NCI-H128 (cell line): ENCODE data around the gene SLC37A2.
"Not testable (repeated sequence)": the region's sequence is repeated elsewhere in the genome, so short reads cannot be mapped to it uniquely, and the experiment has no call there.

Experiments used
- DNase-seq: peaks from one replicate; lab custom pipeline; 2025; ENCODE audit not compliant: unreplicated experiment; lab: John Stamatoyannopoulos, UW

The SLC37A2 gene

DNA sequence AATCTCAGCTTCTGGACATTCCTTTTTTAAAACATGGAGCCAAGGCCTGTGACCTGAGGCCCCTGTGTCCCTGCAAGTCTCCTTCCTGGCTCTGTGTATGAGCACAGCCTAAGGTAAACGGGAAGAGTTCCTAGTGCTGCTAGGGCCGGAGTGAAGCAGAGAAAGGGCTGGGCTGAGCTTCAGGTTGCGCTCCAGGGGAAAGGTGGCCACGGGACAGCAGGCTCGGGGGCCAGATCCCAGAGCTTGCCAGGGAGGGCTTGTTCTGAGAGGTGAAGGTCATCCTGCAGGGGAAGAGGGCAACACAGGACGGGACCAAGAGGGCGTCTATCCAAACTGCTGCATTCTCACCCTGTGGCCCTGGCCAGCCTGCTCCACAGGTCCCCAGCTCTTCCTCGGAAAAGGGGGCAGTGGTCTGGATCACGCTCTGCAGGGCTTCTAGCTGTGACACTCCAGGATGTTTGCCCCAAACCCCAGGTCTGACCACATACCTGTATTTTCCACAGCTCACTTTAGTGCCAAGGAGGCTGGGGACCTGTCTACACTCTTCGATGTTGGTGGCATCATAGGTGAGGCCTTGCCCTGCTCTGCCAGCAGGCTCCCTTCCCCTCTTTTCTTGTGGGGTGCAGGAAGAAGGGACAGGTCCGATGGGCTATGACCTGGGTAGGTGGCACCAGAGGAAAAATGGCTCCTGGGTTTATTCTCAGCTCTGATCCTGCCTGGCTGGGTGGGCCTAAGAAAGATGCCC is 20.4 kb downstream of the SLC37A2 start:
- no peak for DNase-seq

GRCh38 chr11:125084057-125084416 is 20.9 kb downstream of the SLC37A2 start:
- no peak for DNase-seq

- no peak for DNase-seq
Observed at GRCh38 chr11:125084761-125085231, 21.7 kb downstream of the SLC37A2 start.

GRCh38 chr11:125085301-125086081 is 22.4 kb downstream of the SLC37A2 start:
- no peak for DNase-seq

- DNase-seq = no peak
Observed at GRCh38 chr11:125086633-125087296, 23.7 kb downstream of the SLC37A2 start.

- no peak for DNase-seq
Observed at GRCh38 chr11:125088123-125088522, 25.0 kb downstream of the SLC37A2 start.

DNA sequence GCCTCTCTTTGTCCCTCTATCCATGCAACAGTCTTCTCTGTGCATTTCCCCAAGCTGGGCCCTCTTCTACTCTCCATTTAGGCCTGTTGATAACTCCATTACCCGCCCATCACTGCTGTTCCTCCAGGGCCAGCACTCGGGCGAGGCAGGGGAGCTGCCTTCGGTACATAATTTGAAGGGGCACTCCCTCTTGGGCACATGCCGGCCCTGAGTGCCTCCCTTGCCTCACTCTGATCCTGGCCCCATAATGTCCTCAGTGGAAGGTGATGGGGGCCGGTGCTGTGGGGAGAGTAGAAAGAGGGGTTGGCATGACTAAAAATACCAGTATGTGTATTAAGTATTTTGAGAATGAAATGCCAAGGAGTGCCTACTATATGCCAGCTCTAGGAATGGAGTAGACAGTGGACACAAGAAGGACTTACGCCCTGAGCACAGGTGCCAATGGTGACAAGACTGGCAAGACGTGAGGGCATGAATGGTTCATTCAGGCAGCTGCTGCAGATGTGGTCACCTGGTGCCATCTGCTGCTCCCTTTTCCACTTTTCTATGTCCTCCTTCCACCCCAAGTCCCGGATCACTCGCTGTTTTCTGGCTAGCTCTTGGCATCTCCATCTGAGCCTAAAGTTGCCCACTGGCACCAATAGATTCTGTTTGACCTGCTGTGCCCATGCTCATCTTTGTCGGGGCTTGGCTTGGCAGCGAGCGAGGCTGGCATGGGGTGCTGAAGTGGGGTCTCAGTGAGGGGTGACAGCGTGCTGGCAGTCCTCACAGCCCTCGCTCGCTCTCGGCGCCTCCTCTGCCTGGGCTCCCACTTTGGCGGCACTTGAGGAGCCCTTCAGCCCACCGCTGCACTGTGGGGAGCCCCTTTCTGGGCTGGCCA is 25.7 kb downstream of the SLC37A2 start:
- no peak for DNase-seq

DNA sequence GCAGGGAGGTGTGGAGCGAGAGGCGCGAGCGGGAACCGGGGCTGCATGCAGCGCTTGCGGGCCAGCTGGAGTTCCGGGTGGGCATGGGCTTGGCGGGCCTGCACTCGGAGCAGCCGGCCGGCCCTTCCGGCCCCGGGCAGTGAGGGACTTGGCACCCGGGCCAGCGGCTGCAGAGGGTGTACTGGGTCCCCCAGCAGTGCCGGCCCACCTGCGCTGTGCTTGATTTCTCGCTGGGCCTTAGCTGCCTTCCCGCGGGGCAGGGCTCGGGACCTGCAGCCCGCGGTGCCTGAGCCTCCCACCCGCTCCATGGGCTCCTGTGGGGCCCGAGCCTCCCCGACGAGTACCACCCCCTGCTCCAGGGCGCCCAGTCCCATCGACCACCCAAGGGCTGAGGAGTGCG is 26.4 kb downstream of the SLC37A2 start:
- DNase-seq = not testable (repeated sequence)

DNA sequence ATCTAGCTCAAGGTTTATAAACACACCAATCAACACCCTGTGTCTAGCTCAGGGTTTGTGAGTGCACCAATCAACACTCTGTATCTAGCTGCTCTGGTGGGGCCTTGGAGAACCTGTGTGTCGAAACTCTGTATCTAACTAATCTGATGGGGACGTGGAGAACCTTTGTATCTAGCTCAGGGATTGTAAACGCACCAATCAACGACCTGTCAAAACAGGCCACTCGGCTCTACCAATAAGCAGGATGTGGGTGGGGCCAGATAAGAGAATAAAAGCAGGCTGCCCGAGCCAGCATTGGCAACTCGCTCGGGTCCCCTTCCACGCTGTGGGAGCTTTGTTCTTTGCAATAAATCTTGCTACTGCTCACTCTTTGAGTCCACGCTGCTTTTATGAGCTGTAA is 27.0 kb downstream of the SLC37A2 start:
- DNase-seq = not testable (repeated sequence)

GRCh38 chr11:125090816-125091215 is 27.7 kb downstream of the SLC37A2 start:
- DNase-seq = no peak

GRCh38 chr11:125091247-125091876 is 28.3 kb downstream of the SLC37A2 start:
- no peak for DNase-seq

DNA sequence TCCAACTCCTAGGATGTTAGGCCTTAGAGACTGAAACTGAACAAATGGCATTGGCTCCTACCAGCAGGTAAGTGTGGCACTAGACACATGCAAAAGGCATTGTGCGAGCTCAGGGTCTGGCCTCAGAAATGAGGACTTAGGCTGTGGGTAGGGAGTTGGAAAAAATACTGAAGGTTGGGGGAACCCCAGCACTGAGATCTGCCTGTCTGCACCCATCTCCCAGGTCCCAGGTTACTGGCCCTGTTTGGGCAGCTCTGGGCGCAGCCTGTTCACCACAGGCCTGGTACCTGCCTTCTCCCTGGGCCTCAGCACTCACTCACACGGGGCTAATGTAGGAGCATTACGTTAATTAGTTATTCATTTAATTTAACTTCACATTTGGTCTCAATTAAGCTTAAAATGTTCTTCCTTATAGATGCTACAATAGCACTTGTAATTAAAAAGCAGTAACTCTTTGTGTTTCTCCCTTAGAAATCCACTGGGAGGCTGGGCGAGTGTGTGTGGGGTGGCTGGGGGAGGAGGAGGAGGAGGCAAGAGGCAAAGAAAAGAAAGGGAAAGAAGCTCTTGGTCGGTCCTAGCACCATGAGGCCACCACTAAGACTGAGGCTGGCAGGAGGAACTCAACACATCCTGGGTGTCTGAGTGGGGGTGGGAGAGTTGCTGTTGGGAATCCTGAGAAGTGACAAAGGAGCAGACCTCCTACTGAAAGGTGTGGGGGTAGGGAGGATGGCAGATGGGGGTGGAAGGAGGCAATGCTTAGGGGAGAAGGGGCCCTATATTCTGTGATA is 29.0 kb downstream of the SLC37A2 start:
- DNase-seq = no peak

- no peak for DNase-seq
Observed at GRCh38 chr11:125092669-125093068, 29.6 kb downstream of the SLC37A2 start.

DNA sequence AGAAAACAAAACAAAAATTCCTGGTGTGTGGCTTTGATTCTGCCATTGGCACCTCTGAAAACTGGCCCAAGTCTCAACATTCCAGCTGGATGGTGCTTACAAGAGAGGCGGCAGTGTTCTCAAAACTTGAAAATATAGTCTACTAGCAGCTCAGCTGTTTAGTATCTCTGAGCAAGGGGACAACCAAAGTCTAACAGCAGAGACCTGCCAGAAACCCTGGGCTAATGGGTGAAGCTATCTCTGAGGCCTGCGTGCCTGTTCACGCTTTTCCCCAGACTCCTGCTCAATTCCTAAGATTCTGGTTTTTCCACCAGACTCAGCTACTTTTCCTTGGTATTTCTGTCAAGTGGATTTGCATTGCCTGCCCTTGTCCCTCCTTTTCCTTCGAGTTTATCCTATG is 30.4 kb downstream of the SLC37A2 start:
- no peak for DNase-seq

- DNase-seq = no peak
Observed at GRCh38 chr11:125094731-125095130, 31.6 kb downstream of the SLC37A2 start.

- no peak for DNase-seq
Observed at GRCh38 chr11:125100136-125100535, 37.0 kb downstream of the SLC37A2 start.

- no peak for DNase-seq
Observed at GRCh38 chr11:125101596-125101995, 38.5 kb downstream of the SLC37A2 start.

DNA sequence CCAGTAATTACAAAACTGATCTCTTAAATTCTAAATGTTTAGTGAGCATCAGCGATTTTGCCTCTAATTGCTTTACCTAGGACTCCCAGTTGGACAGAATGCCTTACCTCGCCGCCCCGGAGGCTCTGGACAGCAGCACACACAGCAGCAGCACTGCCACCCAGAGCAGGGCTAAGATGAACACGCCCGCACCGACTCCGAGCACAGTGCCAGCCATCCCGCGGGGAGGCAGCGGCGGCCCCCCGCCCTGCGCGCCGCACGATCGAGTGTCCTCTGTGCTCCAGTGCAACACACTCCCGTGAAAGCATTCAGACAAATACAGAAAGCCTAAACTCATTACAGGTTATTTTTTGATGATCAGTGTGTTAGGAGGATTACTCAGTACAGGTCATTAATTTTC is 38.9 kb downstream of the SLC37A2 start:
- no peak for DNase-seq

DNA sequence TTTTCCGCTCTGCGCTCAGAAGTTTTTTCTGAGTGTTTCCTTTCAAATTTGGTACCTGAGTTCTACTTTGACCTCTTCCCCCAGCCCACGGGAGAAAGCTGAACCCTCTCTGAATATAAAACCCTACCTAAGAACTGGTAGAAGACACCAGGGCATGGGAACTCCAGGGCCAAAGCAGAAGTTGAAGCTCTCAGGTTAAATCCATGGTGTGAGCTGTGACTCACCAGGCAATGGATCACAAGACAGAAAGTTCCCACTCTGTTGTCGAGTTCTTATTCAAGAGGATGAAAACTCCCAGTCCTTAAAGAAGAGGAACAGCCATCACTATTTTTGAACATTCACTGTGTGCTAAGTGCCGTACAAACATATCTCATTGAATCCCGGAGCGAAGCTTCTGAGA is 39.4 kb downstream of the SLC37A2 start:
- no peak for DNase-seq

DNA sequence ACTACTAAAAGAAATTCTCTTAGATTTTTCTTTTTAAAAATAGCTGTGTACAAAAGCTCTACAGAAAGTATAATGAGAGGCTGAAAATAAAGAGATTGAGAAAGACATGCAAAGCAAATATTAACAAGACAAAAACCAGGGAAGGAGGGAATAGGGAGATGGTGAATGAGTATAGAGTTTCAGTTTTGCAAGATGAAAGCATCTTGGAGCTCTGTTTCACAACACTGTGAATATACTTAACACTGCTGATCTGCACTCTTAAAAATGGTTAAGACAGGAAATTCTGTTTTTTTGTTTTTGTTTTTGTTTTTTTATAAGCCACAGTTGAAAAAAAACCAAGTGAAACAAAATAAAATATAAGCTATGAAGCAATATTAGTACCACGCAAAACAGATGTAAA is 42.8 kb downstream of the SLC37A2 start:
- DNase-seq = no peak
